ENCODE data around the gene A3GALT2.

DNA sequence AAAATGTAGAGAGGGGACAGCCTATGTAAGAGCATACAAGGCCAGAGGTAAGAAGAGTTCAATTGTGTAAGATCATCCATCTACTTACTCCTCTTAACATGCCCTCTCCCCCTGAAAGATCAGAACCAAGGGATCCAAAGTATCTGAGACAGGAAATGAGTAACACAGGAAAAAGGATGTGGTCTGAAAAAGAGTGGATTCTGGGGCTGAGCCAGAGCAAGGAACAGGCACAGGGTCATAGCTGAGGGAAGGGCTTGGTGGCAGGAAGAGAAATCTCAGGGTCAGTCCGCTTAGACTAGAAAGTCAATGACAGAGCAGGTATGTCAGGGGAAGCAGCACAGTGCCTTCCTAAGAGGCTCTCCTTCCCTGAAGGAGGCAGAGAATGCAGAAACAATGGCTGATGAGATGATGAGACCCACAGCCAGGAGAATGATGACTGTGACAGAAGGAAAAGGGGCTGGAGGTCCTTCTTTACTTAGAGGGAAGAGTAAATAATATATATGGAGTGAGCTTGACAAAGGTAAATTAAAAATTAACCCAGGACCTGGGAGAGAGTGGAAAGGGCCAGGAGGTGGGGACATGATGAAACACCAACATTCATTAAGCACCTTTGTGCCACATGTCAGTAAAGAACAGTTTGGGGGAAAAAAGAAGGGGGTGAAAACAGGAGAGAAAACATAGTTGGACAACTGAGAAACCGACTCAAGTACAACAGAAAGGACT, 26.2 kb upstream of the A3GALT2 start:
- TF ChIP-seq, protein P1, sequence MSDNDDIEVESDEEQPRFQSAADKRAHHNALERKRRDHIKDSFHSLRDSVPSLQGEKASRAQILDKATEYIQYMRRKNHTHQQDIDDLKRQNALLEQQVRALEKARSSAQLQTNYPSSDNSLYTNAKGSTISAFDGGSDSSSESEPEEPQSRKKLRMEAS (IDR thresholded peaks at IDR 0.05; ENCODE audit: low read depth, low read length): no peak
- TF ChIP-seq, protein P2, sequence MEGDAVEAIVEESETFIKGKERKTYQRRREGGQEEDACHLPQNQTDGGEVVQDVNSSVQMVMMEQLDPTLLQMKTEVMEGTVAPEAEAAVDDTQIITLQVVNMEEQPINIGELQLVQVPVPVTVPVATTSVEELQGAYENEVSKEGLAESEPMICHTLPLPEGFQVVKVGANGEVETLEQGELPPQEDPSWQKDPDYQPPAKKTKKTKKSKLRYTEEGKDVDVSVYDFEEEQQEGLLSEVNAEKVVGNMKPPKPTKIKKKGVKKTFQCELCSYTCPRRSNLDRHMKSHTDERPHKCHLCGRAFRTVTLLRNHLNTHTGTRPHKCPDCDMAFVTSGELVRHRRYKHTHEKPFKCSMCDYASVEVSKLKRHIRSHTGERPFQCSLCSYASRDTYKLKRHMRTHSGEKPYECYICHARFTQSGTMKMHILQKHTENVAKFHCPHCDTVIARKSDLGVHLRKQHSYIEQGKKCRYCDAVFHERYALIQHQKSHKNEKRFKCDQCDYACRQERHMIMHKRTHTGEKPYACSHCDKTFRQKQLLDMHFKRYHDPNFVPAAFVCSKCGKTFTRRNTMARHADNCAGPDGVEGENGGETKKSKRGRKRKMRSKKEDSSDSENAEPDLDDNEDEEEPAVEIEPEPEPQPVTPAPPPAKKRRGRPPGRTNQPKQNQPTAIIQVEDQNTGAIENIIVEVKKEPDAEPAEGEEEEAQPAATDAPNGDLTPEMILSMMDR (IDR thresholded peaks at IDR 0.05; ENCODE audit: low read depth, low read length): no peak

Measured in NB4 (cell line).